SK-N-SH (cell line): ENCODE data around the gene MEF2D. TPM values are rescaled to one million over a fixed set of nuclear protein-coding genes. Genes with fewer than 3 reads are reported as not detected.

Experiments
- CTCF ChIA-PET: fragments of 300-600, 350-600 bp; formaldehyde crosslinking; extraction: SDS; loops from one replicate; lab custom pipeline; 2021; lab: Yijun Ruan, JAX
- POLR2A ChIA-PET: fragments of 350-600 bp; sonication (Branson Sonifier 250); formaldehyde crosslinking; extraction: SDS; loops from one replicate; lab custom pipeline; 2020; ENCODE audit warnings: antibody characterized with exemption, inconsistent platforms; lab: Yijun Ruan, JAX
- DNase-seq: peaks from one replicate; pipeline ENCODE4 v3.0.0; 2012
- H2AFZ ChIP-seq: fragments of 200-600 bp; sonication (generic); 2 replicates; pipeline ENCODE4 v1.8.1; 2016; ENCODE audit warnings: antibody characterized with exemption, mild to moderate bottlenecking, low read depth
- H3F3A ChIP-seq: fragments of 200-600 bp; sonication (generic); replicated peaks from 2 replicates; pipeline ENCODE3; 2016; ENCODE audit warnings: antibody characterized with exemption, mild to moderate bottlenecking; ENCODE audit not compliant: insufficient read depth
- H3K27ac ChIP-seq, 2 experiments: fragments of 200-500 bp in 1 of 2; fragments of 200-600 bp in 1 of 2; sonication (Bioruptor generic) in 1 of 2; sonication (generic), shearing (Covaris generic) in 1 of 2; 2 replicates each; pipeline versions ENCODE4 v1.5.1 to v1.6.1; 2014 to 2016; ENCODE audit warnings: low read depth in 2 of 2, inconsistent platforms in 1 of 2, low read length in 1 of 2, mild to moderate bottlenecking in 1 of 2, mixed read lengths in 1 of 2
- H3K27me3 ChIP-seq: fragments of 200-600 bp; sonication (generic), shearing (Covaris generic); 2 replicates; pipeline ENCODE4 v1.6.1; 2016; ENCODE audit warnings: mixed run types; ENCODE audit not compliant: insufficient read depth
- H3K36me3 ChIP-seq, 2 experiments: fragments of 200-500 bp in 1 of 2; fragments of 200-600 bp in 1 of 2; sonication (Bioruptor generic) in 1 of 2; sonication (generic) in 1 of 2; replicated peaks in 1 of 2; 2 replicates each; pipeline versions ENCODE3 to v1.5.1; 2014 to 2016; ENCODE audit warnings: low read length in 1 of 2, mild to moderate bottlenecking in 1 of 2; ENCODE audit not compliant: insufficient read depth in 2 of 2, control insufficient read depth in 1 of 2
- H3K4me1 ChIP-seq, 2 experiments: fragments of 200-500 bp in 1 of 2; fragments of 200-600 bp in 1 of 2; sonication (Bioruptor generic) in 1 of 2; sonication (generic), shearing (Covaris generic) in 1 of 2; 2 replicates each; pipeline versions ENCODE4 v1.5.1 to v1.6.1; 2014 to 2016; ENCODE audit warnings: low read depth in 1 of 2, low read length in 1 of 2, mixed run types in 1 of 2; ENCODE audit not compliant: insufficient read depth in 2 of 2, control insufficient read depth in 1 of 2
- H3K4me2 ChIP-seq: fragments of 200-600 bp; sonication (generic), shearing (Covaris generic); 2 replicates; pipeline ENCODE4 v1.6.1; 2017; ENCODE audit warnings: mixed run types
- H3K4me3 ChIP-seq, 2 experiments: fragments of 200-500 bp in 1 of 2; fragments of 200-600 bp in 1 of 2; sonication (Bioruptor generic) in 1 of 2; sonication (generic), shearing (Covaris generic) in 1 of 2; 2 replicates each; pipeline versions ENCODE4 v1.5.1 to v1.8.1; 2014 to 2016; ENCODE audit warnings: low read depth in 2 of 2, inconsistent platforms in 1 of 2, low read length in 1 of 2, mild to moderate bottlenecking in 1 of 2, mixed read lengths in 1 of 2, moderate library complexity in 1 of 2
- H3K79me2 ChIP-seq: fragments of 200-600 bp; sonication (generic); 2 replicates; pipeline ENCODE4 v1.8.1; 2017; ENCODE audit warnings: mild to moderate bottlenecking; ENCODE audit not compliant: insufficient read depth
- H3K9ac ChIP-seq: fragments of 200-600 bp; sonication (generic); 2 replicates; pipeline ENCODE4 v1.6.1; 2017; ENCODE audit warnings: mixed run types
- H3K9me2 ChIP-seq: fragments of 200-600 bp; sonication (generic); 2 replicates; pipeline ENCODE4 v1.6.1; 2017; ENCODE audit warnings: mixed run types
- H3K9me3 ChIP-seq: fragments of 200-600 bp; sonication (generic); 2 replicates; pipeline ENCODE4 v1.6.1; 2017; ENCODE audit warnings: mixed run types, mild to moderate bottlenecking, moderate library complexity
- H4K20me1 ChIP-seq: fragments of 200-600 bp; sonication (generic); 2 replicates; pipeline ENCODE4 v1.6.1; 2017; ENCODE audit warnings: mild to moderate bottlenecking, mixed run types; ENCODE audit not compliant: insufficient read depth
- CTCF ChIP-seq: fragments of 200-600 bp; sonication (generic); IDR thresholded peaks from 2 replicates; pipeline ENCODE4 v1.6.1; 2017; ENCODE audit warnings: antibody characterized with exemption, mild to moderate bottlenecking, moderate library complexity
- EZH2phosphoT487 ChIP-seq: fragments of 200-600 bp; sonication (generic); IDR thresholded peaks from 2 replicates; pipeline ENCODE4 v1.6.1; 2017; ENCODE audit warnings: low read depth, mixed run types, mild to moderate bottlenecking, antibody characterized with exemption, moderate library complexity, borderline replicate concordance
- FOXM1 ChIP-seq: IDR thresholded peaks from 2 replicates; pipeline ENCODE4 v1.4.0; 2012; ENCODE audit warnings: low read depth, mild to moderate bottlenecking
- IRF3 ChIP-seq: fragments of 150-350 bp; IDR thresholded peaks from 2 replicates; pipeline ENCODE4 v1.6.1; 2016; ENCODE audit warnings: mild to moderate bottlenecking, low read depth, low read length
- JUND ChIP-seq: IDR thresholded peaks from 2 replicates; pipeline ENCODE4 v1.4.0; 2012
- POLR2AphosphoS5 ChIP-seq: IDR thresholded peaks from 2 replicates; pipeline ENCODE4 v1.6.1; 2012; ENCODE audit warnings: low read depth, low read length
- RFX5 ChIP-seq: IDR thresholded peaks from 2 replicates; pipeline ENCODE4 v1.6.1; 2012; ENCODE audit warnings: mild to moderate bottlenecking, improper control_type of control experiment, low read length
- SMC3 ChIP-seq: IDR thresholded peaks from 2 replicates; pipeline ENCODE4 v1.6.1; 2012; ENCODE audit warnings: low read depth, low read length, improper control_type of control experiment
- TAF1 ChIP-seq: IDR thresholded peaks from 2 replicates; pipeline ENCODE4 v1.6.1; 2012; ENCODE audit warnings: low read depth, mild to moderate bottlenecking, low read length, moderate library complexity, borderline replicate concordance
- YY1 ChIP-seq: IDR thresholded peaks from 2 replicates; pipeline ENCODE4 v1.4.0; 2012; ENCODE audit warnings: low read depth, mild to moderate bottlenecking
- ZBTB33 ChIP-seq: IDR thresholded peaks from 2 replicates; pipeline ENCODE4 v1.4.0; 2012; ENCODE audit warnings: low read depth, borderline replicate concordance
- WGBS: methylation state at CpG from one replicate; pipeline ENCODE4 v1.1.6; 2017; ENCODE audit warnings: low lambda C conversion rate; 5-methylcytosine and 5-hydroxymethylcytosine counted together
- polyA plus RNA-seq, 3 experiments: library from polyadenylated mRNA; depleted of rRNA; stranded (reverse); fragments of >200 nt; gene quantifications; 2 replicates each; pipeline ENCODE4 v1.2.3, GENCODE V29; 2012

MEF2D gene
- polyA plus RNA-seq, 1 of the 3 experiments (the other 2 are of a cell fraction) = 14.3 TPM

- Histone ChIP-seq H3K9ac (no peak overlapping the region), H2AFZ (no peak overlapping the region), H3K27ac (no peak overlapping the region), H3K4me1 (peaks cover 11 to 28% of the 10 kb centered on the region in 2 experiments; a peak in 3 of 4 replicates), H3K9me3 (no peaks in the 10 kb centered on the region), H3K36me3 (no peaks in the 10 kb centered on the region), H3K4me3 (no peak overlapping the region), H3K9me2 (no peaks in the 10 kb centered on the region), H3K79me2 (no peaks in the 10 kb centered on the region), H3K27me3 (peaks cover 65% of the 10 kb centered on the region), H4K20me1 (no peaks in the 10 kb centered on the region), H3K4me2 (no peak overlapping the region), H3F3A (peaks cover 4% of the 10 kb centered on the region)
- DNase-seq = no peak
- ChIA-PET CTCF (interaction anchor here (0.9 to 29.5 kb wide), 5 partner anchors 14 to 78 kb away, joined by 3 to 412 read pairs (median 5); no protein-coding TSS in a partner anchor), POLR2A (interaction anchor here (1.0 to 1.4 kb wide), 2 partner anchors 7 to 78 kb away, joined by 3 to 4 read pairs; partner anchors contain the start of gene MEF2D)
- no peak for TF ChIP-seq ZBTB33
- TF ChIP-seq POLR2AphosphoS5 = no peak
- no peak for TF ChIP-seq SMC3
- no peak for TF ChIP-seq YY1
- 87% methylated on average over 15 of the region's 15 CpGs for WGBS
Observed at GRCh38 chr1:156422602-156423091, 77.9 kb downstream of the MEF2D start.

DNA sequence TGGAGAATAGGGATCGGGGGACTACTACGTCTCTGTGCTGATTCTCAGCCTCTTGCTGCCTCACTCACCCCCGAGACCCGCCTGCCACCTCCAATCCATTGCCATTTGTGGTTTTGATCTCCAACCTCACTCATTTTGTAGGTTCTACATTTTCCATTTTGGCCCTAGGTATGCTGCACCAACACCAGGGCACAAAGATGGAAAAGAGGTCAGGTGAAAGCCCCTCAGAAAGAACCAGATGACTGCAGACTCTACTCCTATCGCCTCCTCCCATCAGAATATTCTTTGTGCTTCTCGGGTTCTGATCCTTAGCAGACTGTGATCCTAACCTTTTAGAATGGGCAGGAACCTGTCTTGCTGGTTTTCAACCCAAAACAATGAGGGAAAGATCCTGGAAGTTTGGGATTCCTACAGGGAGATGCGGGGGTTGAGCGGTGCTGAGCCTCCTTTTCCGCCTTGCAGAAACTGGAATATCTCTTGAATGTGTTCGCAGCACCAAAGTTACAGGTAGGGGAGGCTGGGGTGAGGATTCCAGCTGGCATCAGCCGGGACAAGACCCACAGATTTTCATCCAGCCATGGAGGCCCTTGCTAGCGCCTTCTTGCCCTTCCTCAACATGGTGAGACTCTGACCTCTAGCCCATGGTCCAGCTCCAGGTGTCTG, 78.5 kb downstream of the MEF2D start:
- Histone ChIP-seq H2AFZ (no peak overlapping the region; the same call in 1 of the 2 replicates), H3K27me3 (peaks cover 60% of the 10 kb centered on the region), H3K4me1 (peaks cover 11 to 28% of the 10 kb centered on the region in 2 experiments; a peak in 3 of 4 replicates), H3K4me3 (peak overlapping the region; percentile 10 to 48; a peak in 2 of 4 replicates), H3K4me2 (peak overlapping the region; percentile 69), H3K9me3 (no peaks in the 10 kb centered on the region), H4K20me1 (no peaks in the 10 kb centered on the region), H3F3A (peaks cover 4% of the 10 kb centered on the region), H3K9me2 (no peaks in the 10 kb centered on the region), H3K27ac (no peak overlapping the region), H3K9ac (no peak overlapping the region), H3K79me2 (no peaks in the 10 kb centered on the region), H3K36me3 (no peaks in the 10 kb centered on the region)
- CTCF ChIA-PET = interaction anchor here (0.9 to 29.5 kb wide), 6 partner anchors 8 to 77 kb away, joined by 3 to 412 read pairs (median 4); no protein-coding TSS in a partner anchor
- no peak for DNase-seq
- TF ChIP-seq CTCF (no peak), TAF1 (no peak), JUND (no peak), FOXM1 (no peak), EZH2phosphoT487 (no peak), IRF3 (no peak), RFX5 (no peak)
- WGBS = 56% methylated on average over 11 of the region's 12 CpGs
- POLR2A ChIA-PET = interaction anchor here (0.7 to 1.4 kb wide), 4 partner anchors 8 to 79 kb away, joined by 3 to 4 read pairs (median 3); partner anchors contain the start of gene MEF2D
